Measurements from ENCODE around the gene HOXC12.

HOXC12 gene

DNA sequence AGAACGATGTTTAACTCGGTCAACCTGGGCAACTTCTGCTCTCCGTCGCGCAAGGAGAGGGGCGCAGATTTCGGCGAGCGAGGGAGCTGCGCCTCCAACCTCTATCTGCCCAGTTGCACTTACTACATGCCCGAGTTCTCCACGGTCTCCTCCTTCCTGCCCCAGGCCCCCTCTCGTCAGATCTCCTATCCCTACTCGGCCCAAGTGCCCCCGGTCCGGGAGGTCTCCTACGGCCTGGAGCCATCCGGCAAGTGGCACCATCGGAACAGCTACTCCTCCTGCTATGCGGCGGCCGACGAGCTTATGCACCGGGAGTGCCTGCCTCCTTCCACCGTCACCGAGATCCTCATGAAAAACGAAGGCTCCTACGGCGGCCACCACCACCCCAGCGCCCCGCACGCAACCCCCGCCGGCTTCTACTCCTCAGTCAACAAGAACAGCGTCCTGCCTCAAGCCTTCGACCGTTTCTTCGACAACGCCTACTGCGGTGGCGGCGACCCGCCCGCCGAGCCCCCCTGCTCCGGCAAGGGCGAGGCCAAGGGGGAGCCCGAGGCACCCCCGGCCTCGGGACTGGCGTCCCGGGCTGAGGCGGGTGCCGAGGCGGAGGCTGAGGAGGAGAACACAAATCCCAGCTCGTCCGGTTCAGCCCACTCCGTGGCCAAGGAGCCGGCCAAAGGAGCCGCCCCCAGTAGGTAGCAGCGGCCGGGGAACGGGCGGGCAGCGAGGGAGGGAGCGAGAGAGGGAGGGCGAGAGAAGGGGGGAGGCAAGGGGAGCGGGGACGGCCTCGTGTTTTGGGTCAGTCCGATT is 18.7 kb downstream of the HOXC12 start:
- peak; percentile 63 for DNase-seq

DNA sequence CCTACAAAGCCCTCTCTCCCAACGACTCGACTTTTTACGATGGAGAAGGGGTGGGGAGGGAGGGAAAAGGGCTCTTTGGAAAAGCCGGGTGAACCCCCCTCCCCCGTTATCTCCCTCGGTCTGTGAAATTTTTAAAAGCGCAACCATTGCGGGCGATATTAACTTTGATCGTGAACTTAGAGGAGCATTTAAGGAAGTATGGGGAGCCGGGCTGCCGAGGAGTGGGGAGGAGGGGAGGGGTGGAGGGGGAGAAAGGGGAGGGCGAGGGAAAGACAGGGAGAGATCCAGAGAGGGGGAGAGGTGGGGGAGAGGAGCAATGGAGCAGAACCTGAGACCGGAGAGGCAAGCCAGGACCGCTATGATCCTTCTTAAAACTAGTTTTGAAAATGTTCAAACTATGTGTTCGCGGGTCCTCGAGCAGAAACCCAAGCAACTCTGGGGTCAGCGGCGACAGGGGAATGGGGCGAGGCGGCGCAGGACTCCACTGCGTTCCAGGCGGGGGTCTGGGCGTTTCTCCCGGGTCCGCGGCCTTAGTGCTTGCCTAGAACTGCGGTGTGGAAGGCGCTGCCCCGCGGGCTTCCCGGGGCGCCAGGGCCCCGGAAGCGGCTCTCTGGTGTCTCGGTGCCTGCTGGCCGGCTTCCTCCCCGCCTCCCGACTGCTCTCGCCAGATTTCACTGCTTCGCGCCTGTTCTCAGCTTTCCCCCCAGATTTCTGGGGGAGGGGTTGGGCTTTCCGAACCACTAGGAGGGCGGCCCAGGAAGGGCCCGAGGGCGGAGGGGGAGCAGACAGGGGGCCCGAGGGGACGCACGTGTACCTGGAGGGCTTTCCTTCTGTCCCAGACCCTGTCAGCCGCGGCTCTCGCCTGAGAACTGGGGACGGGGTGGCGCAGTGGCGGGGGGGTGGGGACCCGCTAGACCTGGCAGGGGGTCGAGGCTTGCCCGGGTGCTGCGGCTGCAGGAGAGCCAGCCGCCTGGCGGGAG is 19.7 kb downstream of the HOXC12 start, which contains the start of gene HOTAIR:
HOTAIR (minus strand) TSS at position 871 of the 980 bp plus-strand sequence.
- peak; percentile 70 for DNase-seq

DNA sequence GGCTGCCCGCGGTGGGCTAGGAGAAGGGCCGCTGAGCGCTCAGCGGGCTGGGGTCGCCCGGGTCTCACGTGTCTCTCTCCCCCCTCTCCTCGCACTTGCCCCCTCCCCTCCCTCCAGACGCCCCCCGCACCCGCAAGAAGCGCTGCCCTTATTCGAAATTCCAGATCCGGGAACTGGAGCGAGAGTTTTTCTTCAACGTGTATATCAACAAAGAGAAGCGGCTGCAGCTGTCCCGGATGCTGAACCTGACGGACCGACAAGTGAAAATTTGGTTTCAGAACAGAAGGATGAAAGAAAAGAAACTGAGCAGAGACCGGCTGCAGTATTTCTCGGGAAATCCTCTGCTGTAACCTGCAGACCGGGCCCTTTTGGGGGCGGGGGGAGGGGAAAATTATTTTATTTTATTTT is 20.4 kb downstream of the HOXC12 start:
- DNase-seq: no peak

DNA sequence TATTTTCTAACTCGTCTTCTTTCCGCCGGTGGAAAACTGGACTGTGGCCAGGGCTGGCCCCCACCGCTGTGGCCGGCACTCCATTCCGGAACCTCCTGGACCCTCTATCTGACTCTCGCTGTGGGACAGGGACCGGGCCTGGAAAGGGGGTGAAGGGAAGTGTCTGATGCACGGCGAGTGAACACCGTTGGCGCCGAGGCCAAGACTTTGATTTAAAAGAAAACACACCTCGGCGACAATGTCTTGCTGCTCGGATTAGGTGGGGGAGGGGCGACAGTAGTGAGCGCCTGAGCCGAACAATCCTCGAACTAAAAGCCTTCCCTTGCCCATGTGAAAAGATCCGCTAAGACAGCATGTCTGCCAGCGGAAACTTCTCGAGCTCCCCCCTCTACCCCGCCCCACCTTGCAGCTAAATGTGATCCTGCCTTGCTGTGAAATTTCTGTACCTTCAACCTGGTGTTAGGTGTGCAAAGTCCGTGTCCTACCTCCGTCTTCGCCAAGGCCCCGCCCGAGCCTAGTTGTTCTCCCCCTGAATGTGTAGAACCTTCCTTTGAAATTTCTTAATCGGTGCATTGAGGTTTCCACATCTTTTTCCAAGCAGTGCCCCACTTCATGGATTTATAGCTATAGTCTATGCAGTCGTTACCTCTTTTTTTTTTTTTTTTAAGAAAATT is 20.9 kb downstream of the HOXC12 start:
- DNase-seq: no peak

DNA sequence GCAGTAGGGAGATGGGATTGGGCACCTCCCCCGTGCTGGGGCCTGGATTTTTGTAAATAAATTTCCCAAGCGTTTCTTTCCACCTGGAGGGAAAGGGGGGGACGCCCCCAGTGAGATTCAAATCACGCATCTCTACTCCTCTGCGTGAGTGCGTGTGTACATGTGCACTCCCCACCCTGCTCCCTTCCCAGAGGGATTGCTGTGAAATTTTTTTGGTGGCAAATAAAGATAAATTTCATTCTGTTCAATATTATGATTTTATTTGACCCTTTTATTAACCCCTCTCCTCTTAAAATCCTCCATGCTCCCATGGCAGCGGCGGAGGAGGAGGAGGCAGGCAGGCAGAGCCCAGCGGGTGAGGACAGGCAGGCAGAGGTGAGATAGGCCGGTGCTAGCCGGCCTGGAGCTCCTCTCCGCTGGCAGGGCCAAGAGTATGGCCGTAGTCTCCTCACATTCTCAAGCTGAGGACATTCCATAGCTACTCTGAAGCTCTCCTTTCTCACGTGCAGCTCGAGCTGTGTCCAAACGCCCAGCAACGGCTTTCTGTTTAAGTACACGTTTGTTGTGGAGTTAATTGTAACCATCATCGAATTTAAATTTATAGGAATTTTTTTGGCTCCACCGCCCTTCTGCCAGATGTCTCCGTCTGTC is 21.6 kb downstream of the HOXC12 start:
- no peak for DNase-seq

DNA sequence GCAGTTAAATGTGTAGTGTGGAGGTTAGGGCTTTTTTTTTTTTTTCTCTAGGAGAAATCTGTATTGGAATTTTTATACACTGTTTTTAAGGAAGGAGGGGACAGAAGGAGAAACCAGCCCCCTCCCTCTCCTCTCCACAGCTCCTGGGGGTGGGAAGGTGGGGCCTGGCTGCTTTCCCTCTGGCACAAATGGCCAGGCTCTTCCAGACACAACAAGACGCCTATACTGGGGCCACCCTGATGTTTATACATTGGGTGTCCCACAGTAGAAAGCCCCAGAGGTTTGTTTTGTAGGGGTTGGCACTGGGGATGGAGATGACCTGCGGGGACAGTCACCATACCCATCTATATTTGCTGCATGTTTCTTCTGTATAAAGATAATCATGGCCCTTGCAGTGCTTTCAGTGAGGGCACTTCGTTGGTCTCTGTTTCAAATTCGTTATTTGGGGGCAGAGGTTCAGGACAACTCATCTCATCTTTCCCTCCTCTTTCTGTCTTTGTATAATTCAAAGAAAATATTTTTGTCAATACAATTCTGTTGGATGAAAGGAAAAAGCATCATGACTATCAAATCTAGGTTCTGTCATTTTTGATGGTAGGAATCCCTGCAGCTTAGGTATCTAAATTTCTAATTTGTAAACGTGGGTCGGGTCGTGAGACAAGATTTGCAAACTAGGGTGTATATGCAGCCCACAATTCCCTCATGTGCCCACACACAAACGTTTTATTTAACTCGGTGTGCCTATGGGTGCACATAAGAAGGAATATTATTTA is 22.3 kb downstream of the HOXC12 start:
- DNase-seq: no peak

DNA sequence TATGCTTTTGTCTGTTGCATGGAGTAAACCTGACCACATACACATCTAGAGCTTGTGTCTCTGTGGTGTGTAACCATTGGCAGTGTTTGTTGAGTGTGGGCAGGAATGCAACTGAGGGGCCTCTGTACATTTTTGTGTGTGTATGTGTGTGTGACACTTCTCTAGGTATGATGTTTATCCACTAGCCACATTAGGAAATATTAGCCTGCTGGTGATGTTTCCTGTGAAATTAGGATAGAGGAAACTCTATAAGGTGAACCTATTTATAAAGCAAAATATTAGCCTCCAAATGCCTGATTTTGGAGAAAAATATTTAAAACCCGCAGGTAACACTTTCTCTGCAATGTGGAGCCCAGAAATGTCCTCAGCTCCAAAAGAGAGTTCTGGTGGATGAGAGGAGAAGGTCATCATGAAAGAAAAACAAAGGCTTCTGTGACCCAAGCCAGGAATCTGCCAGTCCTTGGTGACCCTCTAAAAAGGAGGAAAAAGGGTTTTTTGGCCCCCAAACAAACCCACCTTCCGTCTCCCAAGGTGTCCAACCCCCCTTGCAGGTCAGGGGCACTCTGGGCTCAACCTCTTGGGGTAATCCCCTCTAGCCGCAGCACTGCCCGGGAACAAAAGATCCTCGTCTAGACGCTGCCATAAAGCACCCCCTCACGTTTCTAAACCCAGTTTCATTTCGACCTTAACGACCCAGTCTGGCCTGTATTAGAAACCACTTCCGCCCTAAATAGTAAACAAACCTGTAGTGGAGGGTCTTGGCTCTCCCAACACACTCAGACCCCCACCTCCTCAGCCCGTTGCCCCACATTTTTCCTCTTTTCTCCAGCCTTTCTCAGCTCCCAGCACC is 23.1 kb downstream of the HOXC12 start:
- no peak for DNase-seq

DNA sequence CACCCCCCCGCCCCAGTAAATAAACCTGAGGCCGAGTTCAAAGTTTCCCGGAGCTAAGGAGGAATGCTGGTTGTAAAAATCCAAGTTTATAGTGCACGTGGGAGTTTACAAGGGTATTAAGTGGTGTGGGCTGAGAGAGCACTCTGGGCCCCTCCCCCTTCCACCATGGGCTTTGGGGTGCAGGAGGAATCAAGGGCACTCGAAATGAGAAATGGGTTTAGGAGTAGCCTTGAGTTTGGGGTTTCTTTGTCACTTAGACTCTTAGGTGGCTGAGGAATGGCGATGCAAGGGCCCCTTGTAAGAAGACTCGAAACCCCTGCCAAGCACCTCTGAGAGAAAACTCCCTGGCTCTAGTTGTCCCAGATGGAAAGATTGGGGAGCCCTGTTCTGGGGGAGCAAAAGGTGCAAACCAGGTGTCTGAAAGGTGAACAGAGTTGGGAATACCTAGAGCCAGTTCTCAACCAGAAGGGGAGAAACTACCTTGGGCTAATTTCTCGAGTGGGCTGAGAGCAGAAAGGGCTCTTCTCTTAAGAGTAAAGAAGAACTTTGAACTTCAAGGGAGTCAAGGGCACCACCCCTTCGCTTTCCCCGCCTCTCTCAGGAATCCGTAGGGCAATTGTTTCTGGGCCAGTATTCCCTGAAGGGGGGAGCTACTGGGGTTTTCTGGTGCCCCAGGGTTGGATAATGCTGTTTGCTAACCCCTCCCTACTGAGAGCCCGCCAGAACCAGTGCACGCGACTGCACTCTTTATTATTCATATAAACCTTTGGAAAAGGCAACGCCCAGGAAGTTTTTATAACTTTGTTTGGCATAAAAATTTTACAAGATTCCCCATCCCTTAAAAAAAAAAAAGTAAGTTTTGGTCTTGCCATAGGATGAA is 24.0 kb downstream of the HOXC12 start:
- DNase-seq: no peak

DNA sequence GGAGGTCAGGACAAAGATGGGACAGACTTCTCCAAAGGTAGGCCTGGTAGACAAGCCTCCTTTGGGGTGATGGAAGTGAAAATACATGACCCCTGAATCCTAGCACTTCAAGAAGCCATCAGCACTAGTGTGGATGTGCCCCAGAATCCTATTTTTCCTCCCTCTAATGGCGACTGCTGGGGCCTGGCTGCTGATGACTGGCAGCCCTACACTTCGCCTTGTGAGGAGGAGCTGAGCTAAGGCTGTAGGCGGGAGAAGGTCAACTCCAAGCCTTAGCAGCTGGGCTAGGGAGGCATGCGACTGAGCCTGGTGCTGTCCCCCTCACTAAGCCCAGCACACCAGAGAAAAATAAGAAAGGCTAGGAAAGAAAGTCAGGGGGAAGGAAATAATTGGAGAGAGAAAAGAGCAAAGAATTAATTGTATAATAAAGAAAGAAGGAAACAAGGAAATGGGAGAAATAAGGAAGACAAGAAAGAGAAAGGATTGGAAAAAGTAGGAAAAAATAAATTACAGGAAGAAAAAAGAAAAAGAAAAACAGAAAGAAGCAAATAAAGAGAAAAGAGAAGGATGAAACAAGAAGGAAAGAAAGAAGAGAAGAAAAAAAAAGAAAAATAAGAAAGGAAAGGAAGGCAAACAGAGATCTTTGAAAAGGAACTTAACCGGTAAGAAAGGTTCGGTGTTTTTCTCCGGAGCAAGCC is 25.6 kb downstream of the HOXC12 start:
- no peak for DNase-seq

DNA sequence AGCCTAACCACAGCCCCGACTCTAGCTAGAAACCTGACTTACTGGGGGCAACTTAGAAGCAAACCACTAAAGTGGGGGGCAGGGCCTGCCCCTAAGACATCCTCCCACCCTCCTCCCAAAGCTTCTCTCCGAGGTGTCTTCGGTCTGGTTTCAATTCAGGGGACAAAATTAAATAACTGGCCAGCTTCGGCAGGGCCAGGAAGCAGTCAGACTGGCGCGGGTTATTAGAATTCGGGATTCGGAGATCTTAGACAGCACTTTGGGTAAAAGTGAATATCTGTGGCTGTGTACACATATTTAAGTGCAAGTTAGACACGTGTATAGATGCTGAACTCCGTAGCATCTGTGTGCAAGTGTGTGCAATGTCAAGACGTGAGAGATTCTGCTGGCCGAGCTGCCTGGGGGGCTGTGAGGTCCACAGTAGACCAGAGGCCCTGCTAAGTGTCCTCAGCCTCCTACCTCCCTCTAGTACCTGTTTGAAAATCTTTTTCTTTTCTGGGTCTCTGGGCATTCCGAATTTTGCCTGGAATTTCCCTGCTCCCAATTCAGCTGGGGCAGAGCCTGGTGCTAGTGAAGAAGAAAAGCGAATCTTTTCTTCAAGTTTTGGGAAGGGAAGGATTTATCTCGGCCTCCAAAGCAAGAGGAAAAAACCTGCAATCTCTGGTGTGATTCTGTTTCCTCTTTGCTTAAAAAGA is 26.2 kb downstream of the HOXC12 start:
- DNase-seq: no peak

DNA sequence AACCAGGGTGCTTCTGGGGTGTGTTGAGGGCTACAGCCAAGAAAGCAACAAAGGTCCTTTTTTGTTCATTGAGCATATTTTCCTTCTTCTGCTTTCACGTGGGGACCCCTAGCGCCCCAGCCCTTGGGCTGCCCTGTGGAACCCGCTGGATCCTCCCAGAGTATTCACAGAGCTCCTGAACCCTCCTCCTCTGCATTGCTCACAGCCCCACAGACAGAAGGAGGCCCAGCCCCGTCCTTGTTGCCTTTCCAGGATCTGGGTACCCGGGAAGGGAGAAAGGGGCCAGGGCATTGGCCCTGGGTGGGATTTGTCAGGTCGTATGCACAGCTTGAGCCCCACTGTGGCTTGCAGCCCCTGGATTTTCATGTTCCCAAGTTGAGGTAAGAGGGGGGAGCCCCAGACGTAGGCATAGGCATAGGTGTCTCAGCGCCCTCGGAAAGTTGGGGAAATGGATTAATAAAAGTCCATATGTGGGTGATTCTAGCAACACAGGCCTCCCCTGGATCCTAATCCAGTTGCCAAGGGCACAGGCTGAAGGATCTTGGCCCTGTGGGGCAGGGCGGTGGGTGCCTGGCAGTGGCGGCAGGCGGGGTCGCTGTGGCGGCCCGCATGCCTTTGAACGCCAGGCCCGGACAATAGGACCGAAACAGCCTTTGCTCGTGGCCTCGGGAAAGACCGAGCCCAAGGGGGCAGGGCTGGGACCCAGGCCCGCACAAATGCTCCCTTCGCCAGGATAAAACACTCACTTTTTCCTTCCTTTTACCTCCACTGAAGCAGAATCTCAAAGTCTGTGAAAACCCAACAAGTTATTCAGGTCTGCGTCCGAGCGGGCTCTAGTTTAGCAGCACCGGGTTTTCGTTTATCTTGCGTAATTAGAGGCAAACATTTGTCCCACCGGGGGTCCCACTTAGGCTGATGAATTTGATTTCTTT is 27.2 kb downstream of the HOXC12 start:
- DNase-seq: no peak

DNA sequence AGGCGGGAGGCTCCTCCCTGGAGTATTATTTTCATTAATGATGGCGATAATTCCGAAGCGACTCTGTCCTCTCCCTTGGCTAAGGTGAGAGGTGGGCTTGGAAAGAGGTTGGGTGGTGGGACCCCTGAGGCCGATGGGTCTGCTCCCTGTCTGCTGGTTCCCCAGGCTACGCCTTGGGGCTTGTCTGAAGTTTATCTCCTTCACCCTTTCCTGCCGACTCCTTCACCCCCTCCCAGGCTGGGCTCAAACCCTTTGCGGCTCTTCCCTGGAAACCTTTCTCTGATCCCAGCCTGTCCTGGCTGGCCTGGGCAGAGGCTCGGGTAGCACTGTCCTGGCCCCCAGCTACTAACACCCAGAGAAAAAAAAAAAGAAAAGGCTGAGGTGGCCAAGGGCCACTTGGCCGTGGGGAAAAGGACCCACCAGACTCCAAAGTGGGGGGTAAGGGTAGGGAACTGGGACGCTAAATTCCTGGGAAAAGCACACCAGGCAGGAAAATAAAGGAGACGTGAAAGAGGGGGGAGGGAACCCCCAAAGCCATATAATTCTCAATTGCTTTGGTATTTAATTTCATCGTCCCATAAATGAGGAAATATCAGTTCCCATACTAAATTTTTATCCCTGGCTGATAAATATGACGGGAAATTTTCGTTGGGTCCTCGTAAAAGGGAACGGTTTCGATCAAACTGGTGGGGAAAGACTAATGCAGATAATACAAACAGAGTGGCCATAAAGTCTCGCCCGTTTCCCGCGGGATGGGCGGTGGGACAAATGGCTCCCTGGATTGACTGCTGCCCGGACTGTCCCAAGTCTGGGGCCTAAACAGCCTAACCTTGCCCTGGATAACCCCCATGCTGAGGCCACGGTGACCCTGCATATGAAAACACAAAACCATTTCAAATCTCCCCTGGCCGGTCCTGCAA is 28.2 kb downstream of the HOXC12 start:
- no peak for DNase-seq

DNA sequence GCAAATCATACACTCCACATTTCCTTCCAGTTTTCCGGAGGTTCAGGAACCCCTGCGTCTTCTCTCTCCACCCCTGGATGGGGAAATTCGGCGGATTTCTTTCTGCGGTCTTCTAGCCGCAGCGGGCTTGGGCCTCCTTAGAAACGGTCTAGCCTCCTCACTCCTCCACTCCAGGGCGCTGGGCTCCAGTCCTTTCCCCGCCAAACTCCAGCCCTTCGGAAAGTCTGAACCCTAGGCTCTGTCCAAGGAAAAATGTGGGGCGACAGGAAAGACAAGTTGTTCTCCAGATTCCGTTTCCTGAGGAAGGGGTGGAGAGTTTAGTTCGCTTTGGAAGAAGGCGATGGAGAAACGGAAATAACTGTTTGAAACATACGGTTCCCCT is 28.9 kb downstream of the HOXC12 start:
- DNase-seq: no peak

DNA sequence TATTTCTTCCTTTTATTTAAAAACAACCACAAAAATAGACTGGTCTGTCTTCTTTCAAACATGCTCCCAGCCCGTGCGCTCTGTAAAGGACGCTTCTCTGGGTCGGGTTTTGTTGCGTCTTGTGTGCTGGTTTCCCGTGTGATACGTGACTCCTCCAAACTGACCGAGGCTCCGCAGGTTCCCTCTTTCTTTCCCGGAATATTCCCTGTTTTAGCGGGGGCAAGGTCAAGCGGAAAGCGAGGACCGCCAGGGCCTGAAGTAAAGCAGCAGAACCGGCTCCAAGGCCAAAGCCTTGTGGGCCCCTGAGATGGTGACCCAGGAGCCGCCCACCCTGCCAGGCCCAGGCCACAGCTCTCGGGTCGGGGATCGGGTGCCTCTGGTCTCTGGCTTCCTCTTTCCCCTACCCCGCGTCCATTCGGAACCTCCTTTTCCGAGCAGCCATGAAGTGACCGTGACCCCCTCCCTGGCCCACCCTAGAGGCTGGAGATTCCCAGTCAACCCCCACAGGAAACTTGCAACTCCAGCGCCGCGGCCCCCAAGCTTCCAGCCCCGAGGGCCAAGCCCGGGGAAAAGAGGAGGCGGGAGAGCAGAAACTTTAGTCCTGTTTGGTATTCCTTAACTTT is 29.4 kb downstream of the HOXC12 start:
- no peak for DNase-seq

DNA sequence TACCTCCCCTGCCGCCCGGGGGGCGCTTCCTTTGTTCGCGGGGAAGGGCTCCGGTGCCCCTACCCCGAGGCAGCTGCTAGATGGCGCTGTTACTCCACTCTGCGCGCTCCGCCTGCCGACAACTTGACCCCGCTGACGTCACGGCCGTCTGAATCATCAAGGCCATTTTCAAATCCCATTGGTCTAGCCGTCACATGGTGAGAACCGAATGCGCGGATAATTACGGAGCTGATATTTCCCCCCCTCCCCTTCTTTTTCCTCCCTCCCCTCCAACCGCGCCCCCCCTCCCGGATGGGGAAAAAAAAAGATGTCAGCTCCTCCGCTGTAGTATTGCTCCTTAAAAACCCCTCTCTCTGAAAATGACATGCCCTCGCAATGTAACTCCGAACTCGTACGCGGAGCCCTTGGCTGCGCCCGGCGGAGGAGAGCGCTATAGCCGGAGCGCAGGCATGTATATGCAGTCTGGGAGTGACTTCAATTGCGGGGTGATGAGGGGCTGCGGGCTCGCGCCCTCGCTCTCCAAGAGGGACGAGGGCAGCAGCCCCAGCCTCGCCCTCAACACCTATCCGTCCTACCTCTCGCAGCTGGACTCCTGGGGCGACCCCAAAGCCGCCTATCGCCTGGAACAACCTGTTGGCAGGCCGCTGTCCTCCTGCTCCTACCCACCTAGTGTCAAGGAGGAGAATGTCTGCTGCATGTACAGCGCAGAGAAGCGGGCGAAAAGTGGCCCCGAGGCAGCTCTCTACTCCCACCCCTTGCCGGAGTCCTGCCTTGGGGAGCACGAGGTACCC is 30.4 kb downstream of the HOXC12 start, which contains the start of gene HOXC10:
HOXC10 (plus strand) TSS at position 246 of the 791 bp plus-strand sequence; CDS start at position 360, 114 bp downstream.
- peak; percentile 88 for DNase-seq

Data from activated CD8-positive, alpha-beta memory T cell treated with anti-CD3 and anti-CD28 coated beads for 24 hours (primary cell).